PFSK-1 (cell line): ENCODE results near the gene PDX1.

Experiments used
- FOXP2 ChIP-seq: optimal IDR thresholded peaks from 2 replicates; pipeline ENCODE3; 2011; ENCODE audit warnings: borderline replicate concordance, control low read depth, inconsistent platforms; ENCODE audit not compliant: insufficient read depth; ENCODE audit errors: extremely low read length, extremely low read depth
- POLR2AphosphoS5 ChIP-seq: IDR thresholded peaks from 2 replicates; pipeline ENCODE4 v1.6.1; 2012; ENCODE audit warnings: low read depth, mild to moderate bottlenecking, control low read depth, low read length, moderate library complexity
- REST ChIP-seq, 2 experiments: IDR thresholded peaks; 2 replicates each; pipeline versions ENCODE4 v1.6.1 to v1.8.0; 2011 to 2012; ENCODE audit warnings: low read depth in 2 of 2, low read length in 2 of 2, control low read depth in 1 of 2, inconsistent platforms in 1 of 2, mild to moderate bottlenecking in 1 of 2, moderate library complexity in 1 of 2; ENCODE audit not compliant: insufficient read depth in 1 of 2
- SIN3A ChIP-seq: IDR thresholded peaks from 2 replicates; pipeline ENCODE4 v1.6.1; 2012; ENCODE audit warnings: mild to moderate bottlenecking, low read length, moderate library complexity, borderline replicate concordance; ENCODE audit not compliant: insufficient read depth
- TAF1 ChIP-seq: IDR thresholded peaks from 2 replicates; pipeline ENCODE4 v1.6.1; 2012; ENCODE audit warnings: low read length, control low read depth, borderline replicate concordance; ENCODE audit not compliant: insufficient read depth

PDX1 gene

GRCh38 chr13:27960362-27961226 lies 40.8 kb downstream of the PDX1 start:
- TF ChIP-seq FOXP2 (no peak), POLR2AphosphoS5 (no peak), SIN3A (no peak), TAF1 (no peak), REST (IDR thresholded peaks at IDR 0.05; ENCODE audit: insufficient read depth in 1 of 2, low read depth in 2 of 2, low read length in 2 of 2) (no peak)

GRCh38 chr13:27961227-27962085 lies 41.7 kb downstream of the PDX1 start:
- TF ChIP-seq POLR2AphosphoS5 (no peak), FOXP2 (no peak), SIN3A (no peak), REST (IDR thresholded peaks at IDR 0.05; ENCODE audit: insufficient read depth in 1 of 2, low read depth in 2 of 2, low read length in 2 of 2) (no peak), TAF1 (no peak)

- TF ChIP-seq POLR2AphosphoS5 (no peak), FOXP2 (no peak), REST (IDR thresholded peaks at IDR 0.05; ENCODE audit: insufficient read depth in 1 of 2, low read depth in 2 of 2, low read length in 2 of 2) (no peak), SIN3A (no peak), TAF1 (no peak)
Measured at GRCh38 chr13:27962128-27962841, 42.5 kb downstream of the PDX1 start.

- TF ChIP-seq REST (IDR thresholded peaks at IDR 0.05; ENCODE audit: insufficient read depth in 1 of 2, low read depth in 2 of 2, low read length in 2 of 2), result no peak
- TF ChIP-seq FOXP2, result no peak
- TF ChIP-seq TAF1, result no peak
- no peak for TF ChIP-seq SIN3A
- TF ChIP-seq POLR2AphosphoS5, result no peak
Measured at GRCh38 chr13:27962982-27963381, 43.2 kb downstream of the PDX1 start.
